Lower leg skin (tissue), 3 donors: Measurements from ENCODE around the gene CLUH.
"Not testable (repeated sequence)": the region's sequence is repeated elsewhere in the genome, so short reads cannot be mapped to it uniquely, and the experiment has no call there.

Source experiments
- CTCF ChIP-seq, 3 donors: fragments of 450-650 bp; IDR thresholded peaks; one replicate each; pipeline ENCODE4 v1.5.1; 2016; ENCODE audit warnings: antibody characterized with exemption in 3 of 3, mild to moderate bottlenecking in 3 of 3, moderate library complexity in 2 of 3
- POLR2A ChIP-seq, 2 donors: fragments of 450-650 bp; IDR thresholded peaks; one replicate each; pipeline ENCODE4 v1.6.1; 2016 to 2017; ENCODE audit warnings: antibody characterized with exemption in 2 of 2, mild to moderate bottlenecking in 1 of 2, moderate library complexity in 1 of 2

GRCh38 chr17:2660410-2660809, 51.2 kb downstream of the CLUH start:
- not testable (repeated sequence) for TF ChIP-seq CTCF, POLR2A (IDR thresholded peaks at IDR 0.05)
